Measurements from ENCODE around the gene MAP2K2.

Gene MAP2K2

DNA sequence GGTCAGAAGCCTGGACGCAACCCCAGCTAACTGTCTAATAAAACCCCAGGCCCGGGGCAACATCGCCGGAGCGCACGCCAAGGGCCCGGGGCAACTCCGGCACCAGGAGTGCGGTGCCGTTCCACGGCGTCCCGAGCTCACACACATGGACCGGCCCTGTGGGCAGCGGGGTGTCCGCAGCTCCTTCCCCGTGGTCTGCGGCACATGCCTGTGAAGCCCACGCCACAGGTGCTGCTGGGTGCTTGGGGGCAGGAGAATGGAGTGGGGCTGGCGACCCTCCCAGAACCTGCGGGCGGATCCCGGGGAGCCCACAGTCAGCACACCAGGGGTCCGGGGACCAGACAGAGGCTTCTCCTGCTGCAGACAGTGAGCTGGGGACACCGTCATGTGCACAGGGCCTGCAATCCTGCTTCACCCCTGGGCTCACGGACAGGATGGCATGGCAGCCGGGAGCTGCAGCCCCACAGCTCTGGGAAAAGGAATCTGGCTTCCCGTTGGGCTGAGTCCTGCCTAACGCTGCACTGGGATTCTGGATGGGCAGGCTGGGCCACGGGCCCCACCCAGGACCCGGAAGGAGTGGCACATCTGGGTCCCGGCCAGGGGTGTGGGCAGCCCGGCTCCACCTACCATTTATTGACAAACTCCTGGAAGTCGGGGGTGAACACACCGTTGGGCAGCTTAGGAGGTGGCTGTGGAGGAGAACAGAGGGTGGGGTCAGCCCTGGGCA lies 29.0 kb downstream of the MAP2K2 start:
- DNase-seq (ENCODE audit: extremely low read depth, low read depth), result no peak
- TF ChIP-seq, protein P1, sequence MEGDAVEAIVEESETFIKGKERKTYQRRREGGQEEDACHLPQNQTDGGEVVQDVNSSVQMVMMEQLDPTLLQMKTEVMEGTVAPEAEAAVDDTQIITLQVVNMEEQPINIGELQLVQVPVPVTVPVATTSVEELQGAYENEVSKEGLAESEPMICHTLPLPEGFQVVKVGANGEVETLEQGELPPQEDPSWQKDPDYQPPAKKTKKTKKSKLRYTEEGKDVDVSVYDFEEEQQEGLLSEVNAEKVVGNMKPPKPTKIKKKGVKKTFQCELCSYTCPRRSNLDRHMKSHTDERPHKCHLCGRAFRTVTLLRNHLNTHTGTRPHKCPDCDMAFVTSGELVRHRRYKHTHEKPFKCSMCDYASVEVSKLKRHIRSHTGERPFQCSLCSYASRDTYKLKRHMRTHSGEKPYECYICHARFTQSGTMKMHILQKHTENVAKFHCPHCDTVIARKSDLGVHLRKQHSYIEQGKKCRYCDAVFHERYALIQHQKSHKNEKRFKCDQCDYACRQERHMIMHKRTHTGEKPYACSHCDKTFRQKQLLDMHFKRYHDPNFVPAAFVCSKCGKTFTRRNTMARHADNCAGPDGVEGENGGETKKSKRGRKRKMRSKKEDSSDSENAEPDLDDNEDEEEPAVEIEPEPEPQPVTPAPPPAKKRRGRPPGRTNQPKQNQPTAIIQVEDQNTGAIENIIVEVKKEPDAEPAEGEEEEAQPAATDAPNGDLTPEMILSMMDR (IDR thresholded peaks at IDR 0.05; ENCODE audit: low read depth, low read length), result no peak

DNA sequence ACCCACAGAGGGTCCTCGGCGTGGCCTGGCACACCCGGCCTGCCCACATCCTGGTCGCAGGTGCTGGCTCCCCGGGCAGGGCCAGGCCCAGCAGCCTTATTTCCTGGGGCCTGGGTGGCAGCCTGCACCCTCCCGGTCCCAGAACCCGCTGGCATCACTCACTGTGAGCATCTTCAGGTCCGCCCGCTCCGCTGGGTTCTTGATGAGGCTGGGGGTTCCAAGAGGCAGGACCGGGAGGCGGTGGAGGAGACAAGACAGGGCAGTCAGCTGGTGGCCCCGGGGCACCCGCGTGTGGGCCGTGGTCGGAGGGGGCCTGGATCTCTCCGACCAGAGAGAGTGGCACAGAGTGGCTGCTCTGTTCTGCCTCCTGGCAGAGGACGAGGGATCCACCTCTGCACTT lies 29.6 kb downstream of the MAP2K2 start:
- TF ChIP-seq, protein P1 (IDR thresholded peaks at IDR 0.05; ENCODE audit: low read depth, low read length), result no peak
- no peak for DNase-seq (ENCODE audit: extremely low read depth, low read depth)

DNA sequence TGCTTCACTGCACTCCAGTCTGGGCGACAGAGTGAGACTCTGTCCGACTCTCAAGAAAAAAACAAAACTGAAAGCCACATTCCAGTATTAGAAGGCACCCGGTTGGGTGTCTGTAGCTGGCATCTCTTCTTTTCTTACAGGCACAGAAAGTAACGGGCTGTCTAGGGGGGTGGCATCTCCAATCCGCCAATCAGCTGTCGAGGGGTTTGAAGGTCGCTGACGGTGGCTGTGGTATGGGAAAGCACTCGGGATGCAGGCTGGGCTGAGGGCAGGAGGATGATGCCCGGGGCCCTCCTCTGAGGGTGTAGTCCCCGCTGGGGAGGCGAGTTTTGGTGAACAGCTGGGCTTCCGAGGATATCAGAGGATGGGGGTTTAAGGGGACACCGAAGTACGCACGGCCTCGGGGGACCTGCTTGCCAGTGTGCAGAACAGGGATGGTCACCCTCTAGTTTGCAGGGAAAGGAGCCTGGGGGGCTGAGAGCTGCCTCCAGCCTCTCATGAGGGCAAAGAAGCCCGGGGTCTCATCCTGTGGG lies 30.2 kb downstream of the MAP2K2 start:
- DNase-seq (ENCODE audit: extremely low read depth, low read depth), result no peak
- TF ChIP-seq, protein P1 (IDR thresholded peaks at IDR 0.05; ENCODE audit: low read depth, low read length), result no peak

DNA sequence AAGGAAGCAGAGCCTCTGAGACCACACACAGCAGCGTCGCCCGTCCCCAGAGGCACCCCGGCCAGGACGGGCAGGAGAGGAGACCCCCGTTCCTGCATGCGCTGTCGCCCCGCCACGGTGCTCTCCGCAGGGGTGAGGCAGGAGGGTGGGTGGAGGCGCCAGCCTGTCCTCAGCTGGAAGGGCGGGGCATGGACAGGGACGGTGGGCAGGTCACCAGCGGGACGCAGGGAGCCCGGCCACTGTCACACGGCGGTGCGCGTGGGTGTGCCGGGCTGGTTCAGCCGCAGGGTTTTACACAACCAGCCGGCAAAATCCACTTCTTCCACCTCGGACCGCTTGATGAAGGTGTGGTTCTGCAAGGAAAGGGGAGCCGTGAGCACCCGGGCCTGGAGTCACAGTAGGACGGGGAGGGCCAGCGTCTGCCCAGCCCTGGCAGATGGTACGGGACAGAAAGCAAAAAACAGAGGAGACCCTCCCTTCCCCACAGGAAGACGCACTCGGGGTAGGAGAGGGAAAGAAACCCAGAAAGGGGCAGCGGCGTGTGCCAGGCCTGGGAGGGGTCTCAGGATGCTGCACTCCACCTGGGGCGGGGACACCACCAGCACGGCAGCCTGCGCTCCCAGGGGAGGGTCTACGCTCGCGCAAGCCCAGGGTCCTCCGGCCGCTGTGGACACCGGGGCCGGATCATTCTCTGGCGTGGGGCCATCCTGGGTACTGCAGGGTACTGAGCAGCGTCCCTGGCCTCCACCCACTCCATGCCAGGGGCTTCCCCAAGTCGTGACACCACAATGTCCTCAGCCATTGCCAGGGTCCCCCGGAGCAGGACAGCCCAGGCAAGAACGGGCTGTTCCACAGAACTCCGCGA lies 33.3 kb downstream of the MAP2K2 start:
- TF ChIP-seq, protein P1 (IDR thresholded peaks at IDR 0.05; ENCODE audit: low read depth, low read length), result no peak
- DNase-seq (ENCODE audit: extremely low read depth, low read depth), result no peak

DNA sequence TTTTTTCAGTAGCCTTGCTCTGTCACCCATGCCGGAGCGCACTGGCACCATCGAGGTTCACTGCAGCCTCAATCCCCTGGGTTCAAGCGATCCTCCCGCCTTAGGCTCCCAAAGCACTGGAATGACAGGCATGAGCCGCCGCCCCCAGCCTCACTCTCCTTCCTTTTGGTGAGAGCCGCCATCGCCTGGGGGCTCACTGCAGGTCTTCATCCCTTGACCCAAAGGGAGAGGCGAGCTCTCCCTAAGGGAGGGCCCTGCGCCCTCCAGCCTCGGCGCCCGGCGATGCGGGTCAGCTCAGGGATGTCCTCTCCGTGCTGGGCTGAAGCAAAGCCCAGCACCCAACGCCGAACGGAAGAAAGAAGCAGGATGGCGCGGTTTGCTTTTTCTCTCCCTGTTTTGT lies 34.0 kb downstream of the MAP2K2 start:
- no peak for DNase-seq (ENCODE audit: extremely low read depth, low read depth)
- TF ChIP-seq, protein P1 (IDR thresholded peaks at IDR 0.05; ENCODE audit: low read depth, low read length), result no peak

DNA sequence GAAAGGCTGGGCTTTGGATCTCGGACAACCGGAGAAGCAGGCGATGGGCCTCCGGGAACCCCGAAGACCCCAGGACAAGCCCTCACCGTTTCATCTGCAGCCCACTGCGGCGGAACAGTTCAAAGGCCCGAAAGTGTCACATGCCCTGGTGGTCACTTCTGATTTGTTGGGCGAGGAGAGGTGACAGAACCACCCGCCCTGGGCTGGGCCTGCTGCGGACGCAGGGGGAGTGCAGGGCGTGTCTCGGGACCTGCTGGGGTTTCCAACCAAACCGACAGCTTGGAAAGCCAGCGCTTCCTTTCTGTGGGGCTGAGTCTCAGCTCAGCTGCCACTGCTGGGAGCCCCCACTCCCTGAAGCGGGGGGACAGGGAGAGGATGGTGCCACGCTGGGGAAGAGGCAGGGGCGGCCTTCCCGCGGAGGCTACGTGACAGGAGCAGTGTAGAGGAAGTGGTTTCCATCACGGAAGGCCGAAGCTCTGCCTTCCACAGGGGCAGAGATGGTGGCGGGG lies 34.5 kb downstream of the MAP2K2 start:
- DNase-seq (ENCODE audit: extremely low read depth, low read depth), result no peak
- TF ChIP-seq, protein P1 (IDR thresholded peaks at IDR 0.05; ENCODE audit: low read depth, low read length), result no peak

DNA sequence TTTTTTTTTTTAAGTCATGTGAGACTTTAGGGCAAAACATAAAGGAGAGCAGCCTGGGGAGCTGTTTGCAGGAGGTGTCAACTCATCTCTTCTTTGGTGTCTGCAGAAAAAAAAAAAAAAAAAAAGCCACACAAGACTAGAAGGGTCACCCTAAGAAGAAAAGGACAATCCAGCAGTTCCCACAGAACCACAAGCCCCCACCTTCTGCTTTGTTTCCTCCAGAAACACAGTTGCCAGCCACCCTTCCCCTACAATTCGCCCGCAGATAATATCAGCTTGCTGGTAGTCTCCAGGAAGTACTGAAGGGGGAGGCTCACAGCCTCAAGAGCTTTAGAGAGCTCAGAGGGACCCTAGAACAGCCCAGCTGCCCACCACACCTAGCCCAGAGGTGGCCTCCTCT lies 34.9 kb downstream of the MAP2K2 start:
- DNase-seq (ENCODE audit: extremely low read depth, low read depth), result no peak
- TF ChIP-seq, protein P1 (IDR thresholded peaks at IDR 0.05; ENCODE audit: low read depth, low read length), result no peak
